OCI-M2 (cell line): ENCODE measurements around the gene LAMC2.
"Not testable (repeated sequence)": the region's sequence is repeated elsewhere in the genome, so short reads cannot be mapped to it uniquely, and the experiment has no call there.

ENCODE experiments used
- DNase-seq: peaks from one replicate; lab custom pipeline; 2025; ENCODE audit not compliant: unreplicated experiment; lab: John Stamatoyannopoulos, UW

Gene LAMC2

DNA sequence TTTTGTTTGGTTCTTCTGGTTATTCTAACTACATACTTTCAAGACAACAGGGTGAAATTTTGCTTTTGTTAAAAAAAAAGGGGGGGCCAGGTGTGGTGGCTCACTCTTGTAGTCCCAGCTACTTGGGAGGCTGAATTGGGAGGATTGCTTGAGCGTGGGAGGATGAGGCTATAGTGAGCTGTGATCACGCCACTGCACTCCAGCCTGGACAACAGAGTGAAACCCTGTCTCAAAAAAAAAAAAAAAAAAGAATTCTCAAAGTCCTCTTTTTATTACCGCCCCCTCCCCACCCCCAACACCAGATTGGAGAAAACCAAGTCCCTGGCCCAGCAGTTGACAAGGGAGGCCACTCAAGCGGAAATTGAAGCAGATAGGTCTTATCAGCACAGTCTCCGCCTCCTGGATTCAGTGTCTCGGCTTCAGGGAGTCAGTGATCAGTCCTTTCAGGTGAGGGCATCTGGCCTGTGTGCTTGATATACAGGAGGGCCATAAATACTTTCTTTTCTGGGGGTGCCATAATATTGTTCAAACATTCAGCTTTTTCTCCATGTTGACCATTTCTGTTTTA is 50.2 kb downstream of the LAMC2 start:
- no peak for DNase-seq

DNA sequence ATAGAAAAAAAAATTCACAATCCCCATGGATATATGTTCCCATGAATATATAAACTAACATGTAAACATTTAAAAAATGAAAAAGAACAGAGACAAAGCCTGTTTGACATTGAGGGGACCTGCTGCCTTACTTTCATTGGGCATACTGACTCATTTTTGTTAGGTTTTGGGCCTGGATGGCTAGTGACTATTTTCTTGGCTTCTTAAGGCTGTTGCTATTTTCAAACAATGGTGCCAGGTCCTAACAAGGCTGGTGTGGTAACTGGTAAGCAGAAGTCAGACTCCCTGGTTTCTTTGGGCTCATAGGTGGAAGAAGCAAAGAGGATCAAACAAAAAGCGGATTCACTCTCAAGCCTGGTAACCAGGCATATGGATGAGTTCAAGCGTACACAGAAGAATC is 51.0 kb downstream of the LAMC2 start:
- DNase-seq, result no peak

DNA sequence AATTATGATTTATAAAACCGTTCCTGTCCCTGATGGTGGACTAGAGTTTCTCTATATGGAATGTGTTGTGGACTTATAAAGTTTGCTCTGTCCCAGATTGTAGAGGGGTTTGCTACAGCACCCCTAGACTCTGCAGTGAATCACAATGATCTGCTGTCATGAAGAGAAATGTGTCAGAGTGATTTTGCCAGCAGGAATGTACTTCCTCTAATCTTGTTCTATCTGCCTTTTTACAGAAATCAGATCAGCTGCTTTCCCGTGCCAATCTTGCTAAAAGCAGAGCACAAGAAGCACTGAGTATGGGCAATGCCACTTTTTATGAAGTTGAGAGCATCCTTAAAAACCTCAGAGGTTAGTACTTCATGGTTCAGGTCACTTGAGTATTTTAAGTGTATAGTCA is 52.0 kb downstream of the LAMC2 start:
- no peak for DNase-seq

DNA sequence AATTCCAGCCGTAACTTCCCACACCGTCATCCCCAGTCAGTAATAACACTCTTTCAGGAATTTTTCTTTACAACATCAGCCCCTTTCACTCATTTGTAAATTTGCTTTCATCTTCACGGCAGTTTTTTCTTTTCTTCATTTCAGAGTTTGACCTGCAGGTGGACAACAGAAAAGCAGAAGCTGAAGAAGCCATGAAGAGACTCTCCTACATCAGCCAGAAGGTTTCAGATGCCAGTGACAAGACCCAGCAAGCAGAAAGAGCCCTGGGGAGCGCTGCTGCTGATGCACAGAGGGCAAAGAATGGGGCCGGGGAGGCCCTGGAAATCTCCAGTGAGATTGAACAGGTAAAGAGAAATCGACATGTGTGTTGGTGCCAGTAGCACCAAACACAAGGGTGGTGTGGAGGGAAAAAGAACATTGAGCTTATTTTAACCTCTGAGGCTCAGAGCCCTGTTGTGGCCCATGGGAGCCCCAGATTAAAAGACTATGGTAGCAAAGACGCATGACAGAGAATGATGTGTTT is 53.2 kb downstream of the LAMC2 start:
- no peak for DNase-seq

DNA sequence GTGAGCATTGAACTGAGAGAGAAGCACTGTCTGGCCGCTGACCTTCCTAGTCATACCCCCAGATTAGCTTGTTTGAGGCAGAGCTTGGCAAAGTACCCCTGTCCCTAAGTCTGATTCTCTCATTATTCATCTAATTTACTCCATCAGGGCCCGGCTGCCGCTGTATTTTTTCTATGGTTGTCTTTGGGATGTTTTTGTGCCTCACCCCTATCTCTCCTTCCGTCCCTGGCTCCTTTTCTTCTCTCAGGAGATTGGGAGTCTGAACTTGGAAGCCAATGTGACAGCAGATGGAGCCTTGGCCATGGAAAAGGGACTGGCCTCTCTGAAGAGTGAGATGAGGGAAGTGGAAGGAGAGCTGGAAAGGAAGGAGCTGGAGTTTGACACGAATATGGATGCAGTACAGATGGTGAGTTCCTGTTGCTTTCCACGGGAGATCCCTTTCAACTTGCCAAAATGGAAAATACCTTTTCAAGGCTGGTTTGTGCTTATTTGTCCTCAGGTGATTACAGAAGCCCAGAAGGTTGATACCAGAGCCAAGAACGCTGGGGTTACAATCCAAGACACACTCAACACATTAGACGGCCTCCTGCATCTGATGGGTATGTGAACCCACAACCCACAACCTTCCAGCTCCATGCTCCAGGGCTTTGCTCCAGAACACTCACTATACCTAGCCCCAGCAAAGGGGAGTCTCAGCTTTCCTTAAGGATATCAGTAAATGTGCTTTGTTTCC is 53.9 kb downstream of the LAMC2 start:
- DNase-seq, result no peak

DNA sequence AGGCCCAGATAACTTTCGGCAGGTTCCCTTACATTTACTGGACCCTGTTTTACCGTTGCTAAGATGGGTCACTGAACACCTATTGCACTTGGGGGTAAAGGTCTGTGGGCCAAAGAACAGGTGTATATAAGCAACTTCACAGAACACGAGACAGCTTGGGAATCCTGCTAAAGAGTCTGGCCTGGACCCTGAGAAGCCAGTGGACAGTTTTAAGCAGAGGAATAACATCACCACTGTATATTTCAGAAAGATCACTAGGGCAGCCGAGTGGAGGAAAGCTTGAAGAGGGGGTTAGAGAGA is 54.4 kb downstream of the LAMC2 start:
- no peak for DNase-seq

DNA sequence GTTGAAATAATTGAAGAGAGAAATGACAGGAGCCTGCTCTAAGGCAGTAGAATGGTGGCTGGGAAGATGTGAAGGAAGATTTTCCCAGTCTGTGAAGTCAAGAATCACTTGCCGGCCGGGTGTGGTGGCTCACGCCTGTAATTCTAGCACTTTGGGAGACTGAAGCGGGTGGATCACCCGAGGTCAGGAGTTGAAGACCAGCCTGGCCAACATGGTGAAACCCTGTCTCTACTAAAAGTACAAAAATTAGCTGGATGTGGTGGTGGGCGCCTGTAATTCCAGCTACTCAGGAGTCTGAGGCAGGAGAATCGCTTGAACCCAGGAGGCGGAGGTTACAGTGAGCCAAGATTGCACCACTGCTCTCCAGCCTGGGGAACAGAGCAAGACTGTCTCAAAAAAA is 54.8 kb downstream of the LAMC2 start:
- DNase-seq, result not testable (repeated sequence)

DNA sequence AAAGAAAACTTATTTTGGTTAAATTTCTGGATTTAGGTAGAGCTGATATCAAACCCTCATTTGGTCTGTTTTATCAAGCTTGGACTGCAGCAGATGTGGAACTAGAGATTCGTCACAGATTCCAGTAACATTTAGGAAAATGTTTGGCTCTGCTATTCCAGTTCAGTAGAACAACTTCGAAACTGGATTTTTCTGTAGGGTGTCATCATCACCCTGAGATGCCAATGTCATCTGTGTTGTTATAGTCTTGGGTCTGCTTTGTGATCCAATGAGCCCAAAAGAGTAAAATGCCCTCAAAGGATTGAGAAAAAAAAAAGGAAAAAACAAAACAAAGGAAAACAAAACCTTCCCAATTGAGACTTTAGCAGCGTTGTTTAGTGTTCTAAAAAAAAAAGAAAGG is 55.4 kb downstream of the LAMC2 start:
- DNase-seq, result no peak

DNA sequence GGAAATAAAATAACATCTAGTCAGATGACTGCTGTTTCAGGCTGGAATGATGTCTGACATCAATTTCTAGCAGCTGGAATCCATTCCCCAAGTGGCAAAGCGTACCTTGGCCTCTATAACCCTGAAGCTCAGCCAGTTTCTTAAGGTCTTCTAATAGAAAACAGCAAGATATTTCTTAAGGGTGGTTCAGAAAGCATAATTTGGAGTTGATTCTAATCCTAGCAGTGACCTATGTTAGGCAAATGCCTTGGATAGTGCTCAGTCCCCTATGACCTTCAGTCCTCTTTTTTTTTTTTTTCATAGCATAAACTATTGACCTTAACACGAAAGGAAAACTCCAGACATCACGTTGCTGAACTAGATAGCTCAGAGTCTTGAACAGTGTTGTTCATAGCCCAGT is 56.5 kb downstream of the LAMC2 start:
- no peak for DNase-seq

DNA sequence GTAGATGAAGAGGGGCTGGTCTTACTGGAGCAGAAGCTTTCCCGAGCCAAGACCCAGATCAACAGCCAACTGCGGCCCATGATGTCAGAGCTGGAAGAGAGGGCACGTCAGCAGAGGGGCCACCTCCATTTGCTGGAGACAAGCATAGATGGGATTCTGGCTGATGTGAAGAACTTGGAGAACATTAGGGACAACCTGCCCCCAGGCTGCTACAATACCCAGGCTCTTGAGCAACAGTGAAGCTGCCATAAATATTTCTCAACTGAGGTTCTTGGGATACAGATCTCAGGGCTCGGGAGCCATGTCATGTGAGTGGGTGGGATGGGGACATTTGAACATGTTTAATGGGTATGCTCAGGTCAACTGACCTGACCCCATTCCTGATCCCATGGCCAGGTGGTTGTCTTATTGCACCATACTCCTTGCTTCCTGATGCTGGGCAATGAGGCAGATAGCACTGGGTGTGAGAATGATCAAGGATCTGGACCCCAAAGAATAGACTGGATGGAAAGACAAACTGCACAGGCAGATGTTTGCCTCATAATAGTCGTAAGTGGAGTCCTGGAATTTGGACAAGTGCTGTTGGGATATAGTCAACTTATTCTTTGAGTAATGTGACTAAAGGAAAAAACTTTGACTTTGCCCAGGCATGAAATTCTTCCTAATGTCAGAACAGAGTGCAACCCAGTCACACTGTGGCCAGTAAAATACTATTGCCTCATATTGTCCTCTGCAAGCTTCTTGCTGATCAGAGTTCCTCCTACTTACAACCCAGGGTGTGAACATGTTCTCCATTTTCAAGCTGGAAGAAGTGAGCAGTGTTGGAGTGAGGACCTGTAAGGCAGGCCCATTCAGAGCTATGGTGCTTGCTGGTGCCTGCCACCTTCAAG is 57.3 kb downstream of the LAMC2 start:
- DNase-seq, result no peak

DNA sequence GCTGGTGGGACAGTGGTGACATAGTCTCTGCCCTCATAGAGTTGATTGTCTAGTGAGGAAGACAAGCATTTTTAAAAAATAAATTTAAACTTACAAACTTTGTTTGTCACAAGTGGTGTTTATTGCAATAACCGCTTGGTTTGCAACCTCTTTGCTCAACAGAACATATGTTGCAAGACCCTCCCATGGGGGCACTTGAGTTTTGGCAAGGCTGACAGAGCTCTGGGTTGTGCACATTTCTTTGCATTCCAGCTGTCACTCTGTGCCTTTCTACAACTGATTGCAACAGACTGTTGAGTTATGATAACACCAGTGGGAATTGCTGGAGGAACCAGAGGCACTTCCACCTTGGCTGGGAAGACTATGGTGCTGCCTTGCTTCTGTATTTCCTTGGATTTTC is 58.4 kb downstream of the LAMC2 start:
- DNase-seq, result no peak

DNA sequence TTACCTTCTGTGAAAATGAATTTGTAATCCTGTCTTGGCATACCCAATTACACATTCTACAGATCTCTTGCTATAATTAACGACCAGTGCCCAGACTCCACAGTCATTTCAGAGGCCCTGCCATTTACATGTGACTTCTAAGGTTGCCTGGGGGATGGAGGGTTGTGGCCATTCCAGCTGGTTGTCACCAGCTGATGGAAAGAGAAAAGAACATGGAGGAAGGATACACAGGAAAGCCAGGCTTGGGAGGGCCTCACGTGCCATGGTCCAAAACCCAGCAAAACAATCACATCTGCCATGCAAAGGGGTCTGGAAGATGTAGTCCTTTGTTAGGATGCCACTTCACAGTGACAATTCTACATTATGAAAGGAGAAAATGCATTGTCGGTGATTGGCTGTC is 59.3 kb downstream of the LAMC2 start:
- DNase-seq, result no peak

DNA sequence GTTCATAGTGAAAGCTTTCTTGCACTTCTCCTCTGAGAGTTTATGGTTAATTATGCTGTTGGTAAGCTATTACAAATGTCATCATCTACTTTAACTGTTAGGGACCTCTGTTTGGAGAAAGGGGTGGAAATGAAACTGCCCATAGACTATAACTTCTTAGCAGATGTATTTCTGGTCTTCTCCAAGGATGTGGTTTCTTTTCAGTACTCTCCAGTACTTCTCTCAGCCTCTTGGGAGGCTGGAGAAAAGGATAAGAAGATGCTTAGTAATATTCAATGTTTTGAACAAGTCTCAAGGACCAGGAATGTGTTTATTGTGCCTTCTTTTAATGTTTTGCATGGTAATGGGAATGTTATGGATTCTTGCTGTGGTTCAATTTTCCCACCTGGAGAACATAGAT is 60.4 kb downstream of the LAMC2 start:
- no peak for DNase-seq

DNA sequence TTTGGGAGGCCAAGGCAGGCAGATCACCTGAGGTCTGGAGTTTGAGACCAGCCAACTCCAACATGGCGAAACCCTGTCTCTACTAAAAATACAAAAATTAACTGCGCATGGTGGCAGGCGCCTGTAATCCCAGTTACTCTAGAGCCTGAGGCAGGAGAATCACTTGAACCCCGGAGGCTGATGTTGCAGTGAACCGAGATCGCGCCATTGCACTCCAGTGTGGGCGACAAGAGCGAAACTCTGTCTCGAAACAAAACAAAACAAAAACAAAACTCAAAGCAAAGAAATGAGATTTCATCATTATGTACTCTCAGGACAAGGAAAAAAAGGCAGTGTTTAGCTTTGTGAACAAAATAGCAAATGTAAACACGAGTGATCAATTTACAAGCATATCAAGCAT is 61.0 kb downstream of the LAMC2 start:
- no peak for DNase-seq

DNA sequence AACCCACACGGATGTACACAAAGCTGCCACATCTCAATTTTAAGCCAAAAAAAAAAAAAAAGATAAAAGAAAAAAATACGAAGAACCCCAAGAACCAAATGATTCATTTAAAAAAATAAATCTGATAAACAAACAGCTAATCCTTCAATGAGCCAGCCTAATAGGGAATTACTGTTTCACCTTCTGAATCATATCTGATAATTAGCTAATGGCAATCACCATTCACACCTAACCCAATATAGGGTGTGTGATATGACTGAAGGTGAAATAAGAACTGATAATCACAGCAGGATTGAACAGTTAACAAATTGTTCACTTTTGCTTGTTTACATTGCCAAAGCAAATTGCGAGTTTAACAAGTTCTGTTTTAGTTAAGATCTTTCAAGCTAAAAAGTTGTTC is 61.4 kb downstream of the LAMC2 start:
- DNase-seq, result no peak

DNA sequence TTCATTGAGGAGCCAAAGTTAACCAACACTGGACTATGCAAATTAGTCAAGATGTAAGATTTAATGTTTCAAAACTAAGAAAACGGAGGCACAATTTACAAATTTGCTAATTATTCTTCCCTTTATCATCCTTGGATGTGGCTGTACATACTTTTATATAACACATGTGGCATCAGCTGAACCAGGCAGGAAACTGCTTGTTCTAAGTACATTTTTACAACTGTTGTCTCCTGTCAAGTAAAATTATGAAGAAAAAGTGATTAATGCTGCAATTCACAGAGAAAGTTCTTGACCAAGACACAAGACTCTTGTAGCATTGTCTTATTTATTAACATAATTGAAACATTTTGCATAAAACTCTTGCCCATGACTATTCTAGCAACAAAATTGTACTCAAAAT is 61.9 kb downstream of the LAMC2 start:
- DNase-seq, result no peak

DNA sequence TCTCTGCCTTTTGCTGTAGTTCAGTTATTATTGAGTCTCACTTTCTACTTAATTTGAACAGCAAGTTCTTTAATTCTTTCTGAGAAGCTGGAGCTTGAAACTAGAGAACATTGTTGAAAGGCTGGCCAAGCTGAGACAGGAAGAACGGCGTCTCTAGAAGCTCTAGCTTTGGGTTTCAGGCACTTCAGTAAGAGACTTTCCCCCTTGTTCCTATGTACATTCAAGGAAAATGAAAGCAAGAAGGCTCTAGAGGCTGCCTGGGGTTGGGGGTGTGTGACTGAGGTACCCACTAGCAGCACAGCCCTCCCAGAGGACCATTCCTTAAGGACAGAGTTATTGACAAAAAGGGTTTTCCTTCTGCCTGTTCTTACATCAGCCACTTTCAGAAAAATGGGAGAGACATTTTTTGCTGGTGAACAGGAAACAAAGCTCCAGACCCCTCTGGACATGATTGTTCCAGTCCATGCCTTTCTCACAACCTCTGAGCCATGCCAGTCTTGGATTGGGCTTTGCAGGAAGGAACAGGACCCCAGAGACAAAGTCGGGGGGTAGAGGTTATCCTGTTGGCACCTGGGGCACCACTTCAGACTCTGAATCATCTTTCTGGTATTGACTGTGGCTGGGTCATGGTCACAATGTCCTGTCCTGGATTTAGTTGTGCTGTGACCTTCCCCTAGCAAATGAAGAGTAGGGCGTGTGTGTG is 63.1 kb downstream of the LAMC2 start:
- DNase-seq, result no peak

DNA sequence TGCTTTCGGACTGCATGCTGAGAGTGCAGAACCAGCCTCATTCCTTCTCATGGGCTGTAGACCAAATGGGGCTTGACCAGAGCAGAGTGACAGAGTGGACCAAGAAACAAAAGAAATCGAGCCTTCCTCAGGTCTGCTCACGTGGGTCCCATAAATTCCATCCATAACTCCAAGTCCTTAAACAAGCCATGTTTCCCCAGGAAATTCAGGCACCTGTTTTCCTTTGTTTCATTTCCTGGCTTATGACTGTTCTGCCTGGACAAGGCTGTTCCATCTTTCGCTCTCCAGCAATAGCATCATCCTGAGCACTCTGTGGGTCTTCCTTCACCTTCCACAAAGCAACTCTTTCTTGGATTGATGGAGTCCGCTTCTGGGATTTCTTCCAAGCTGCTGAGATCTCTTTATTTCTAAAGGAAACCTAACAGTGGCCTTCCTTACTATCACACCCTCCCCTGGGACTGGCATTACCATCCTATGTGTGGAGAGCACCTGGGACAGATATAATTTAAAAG is 63.9 kb downstream of the LAMC2 start:
- DNase-seq, result no peak

DNA sequence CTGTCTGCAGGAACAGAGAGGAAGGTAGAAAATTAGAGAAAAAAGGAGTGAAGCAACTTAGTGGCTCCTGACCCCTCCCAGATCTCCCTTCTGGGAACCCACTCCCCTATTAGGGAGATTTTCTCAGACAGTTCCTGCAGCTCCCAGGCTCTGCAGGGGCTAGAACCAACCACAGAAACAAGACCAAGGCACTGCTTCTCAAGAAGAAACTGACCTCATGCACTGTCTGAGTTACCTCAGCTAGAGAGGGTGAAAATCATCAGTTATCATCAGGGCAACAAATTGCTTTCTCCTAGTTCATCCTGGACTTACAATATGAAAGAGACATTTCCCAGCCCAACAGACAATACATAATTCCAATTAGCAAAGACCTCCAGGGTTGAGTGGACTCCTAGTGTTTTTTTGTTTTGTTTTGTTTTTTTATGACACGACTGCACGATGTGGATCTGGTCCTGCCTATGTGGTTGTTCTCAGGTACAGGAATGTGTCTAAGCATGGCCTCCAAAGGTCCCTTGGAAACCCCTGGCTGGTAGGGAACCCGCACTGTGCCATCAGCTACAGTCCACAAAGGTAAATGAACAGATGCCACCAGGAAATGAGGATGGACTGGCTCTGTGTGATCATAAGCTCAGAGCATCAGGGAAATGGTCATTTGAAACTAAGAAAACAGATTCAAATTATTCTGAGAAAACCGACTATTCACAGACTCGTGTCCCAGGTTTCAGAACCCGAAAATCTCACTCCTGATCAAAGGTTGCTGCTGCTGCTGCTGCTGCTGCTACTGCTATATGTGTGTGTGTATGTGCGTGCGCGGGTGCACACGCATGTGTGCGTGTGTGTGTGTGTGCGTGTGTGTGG is 65.3 kb downstream of the LAMC2 start:
- DNase-seq, result no peak

DNA sequence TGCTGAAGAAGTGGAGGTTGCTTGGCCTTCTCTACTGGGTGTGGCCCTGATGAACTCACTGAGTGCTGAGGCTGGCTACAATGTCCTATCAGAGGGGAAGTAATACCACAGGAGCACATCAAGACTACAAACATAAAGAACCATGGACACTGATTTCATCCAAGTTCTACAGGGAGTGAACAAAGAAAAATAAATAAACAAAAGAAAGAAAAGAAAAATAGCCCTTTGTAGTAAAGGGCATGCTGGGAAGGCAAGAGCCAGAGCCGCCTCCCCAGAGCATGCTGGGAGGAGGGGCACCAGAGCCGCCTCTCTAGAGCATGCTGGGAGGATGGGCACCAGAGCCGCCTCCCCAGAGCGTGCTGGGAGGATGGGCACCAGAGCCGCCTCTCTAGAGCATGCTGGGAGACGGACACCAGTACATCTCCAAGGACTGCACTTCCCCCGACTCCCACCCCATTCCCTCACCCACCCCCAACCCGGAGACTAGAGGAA is 65.9 kb downstream of the LAMC2 start:
- DNase-seq, result no peak
